Right lobe of liver (tissue), 6 donors: ENCODE results near the gene SLC29A2. TPM values are rescaled to one million over a fixed set of nuclear protein-coding genes. Genes with fewer than 3 reads are reported as not detected.

Experiments
- ATAC-seq, 4 donors: fragments of 200-7000 bp; cut with Tn5 transposase; one replicate each; pipeline ENCODE4 v1.9.1; 2020; ENCODE audit warnings: mild to moderate bottlenecking in 4 of 4, moderate library complexity in 4 of 4
- DNase-seq, 3 donors: peaks; one replicate each; pipeline ENCODE4 v3.0.0-alpha.2; 2020
- H3K27ac ChIP-seq, 3 donors: fragments of 200-600 bp; one replicate each; pipeline ENCODE4 v1.8.0; 2022
- H3K27me3 ChIP-seq, 2 donors: fragments of 200-600 bp; one replicate each; pipeline ENCODE4 v1.8.0; 2022
- H3K36me3 ChIP-seq, 4 donors: fragments of 200-600 bp; sonication (generic) in 1 of 4; one replicate each; pipeline versions ENCODE4 v1.5.1 to v1.8.0; 2017 to 2022; ENCODE audit warnings: control low read depth in 1 of 4
- H3K4me1 ChIP-seq, 4 donors: fragments of 200-600 bp; sonication (generic) in 1 of 4; one replicate each; pipeline versions ENCODE4 v1.5.1 to v1.8.0; 2017 to 2022; ENCODE audit warnings: control low read depth in 1 of 4
- H3K4me3 ChIP-seq, 3 donors: fragments of 200-600 bp; one replicate each; pipeline ENCODE4 v1.8.0; 2022
- H3K9me3 ChIP-seq, 4 donors: fragments of 200-600 bp; sonication (generic) in 1 of 4; one replicate each; pipeline versions ENCODE4 v1.5.1 to v1.8.0; 2017 to 2022; ENCODE audit warnings: control low read depth in 1 of 4
- POLR2A ChIP-seq: fragments of 450-650 bp; IDR thresholded peaks from one replicate; pipeline ENCODE4 v1.6.1; 2017; ENCODE audit warnings: antibody characterized with exemption, mild to moderate bottlenecking
- WGBS: methylation state at CpG from one replicate; pipeline ENCODE4 v1.1.6; 2018; ENCODE audit warnings: low coverage, low lambda C conversion rate; ENCODE audit not compliant: insufficient coverage; ENCODE audit errors: missing lambda C conversion rate; 5-methylcytosine and 5-hydroxymethylcytosine counted together
- intact Hi-C, 2 donors: fragments of 100-400 bp; cut with DNase I; formaldehyde crosslinking; loops; one replicate each; pipeline versions ENCODE4 v1.11.2 to v1.14.1; 2022
- total RNA-seq, 6 experiments: library from RNA; depleted of rRNA in 2 of 6; stranded (reverse); fragments of >200 nt in 2 of 6; fragmentation: NEBNext Ultra II Directional in 3 of 6; extraction: Animal tissue kit (Norgen Biotek cat#: 25700) in 3 of 6; gene quantifications; one replicate each; pipeline versions ENCODE4 v1.1.0 to v1.2.4, GENCODE V29; 2016 to 2023
- TF ChIP-seq, protein P1 (sequence below), 4 donors: fragments of 200-600 bp in 3 of 4; fragments of 450-650 bp in 1 of 4; IDR thresholded peaks; one replicate each; pipeline versions ENCODE4 v1.5.1 to v1.8.0; 2016 to 2022; ENCODE audit warnings: antibody characterized with exemption in 4 of 4, mild to moderate bottlenecking in 2 of 4
- donor health status: DM: no; HTN: yes; CAD: no.
- donor health status: DM: no; HTN: no; CAD: no.
- donor health status: DM: no; HTN: no; CAD: no.
- donor health status: DM: no; HTN: yes; CAD: no.
- donor health status: DM: no; HTN: yes; CAD: no.

SLC29A2 gene
- total RNA-seq, 6 experiments from 2014 or later, result 0.35 to 2.2 (median 1.1) TPM

DNA sequence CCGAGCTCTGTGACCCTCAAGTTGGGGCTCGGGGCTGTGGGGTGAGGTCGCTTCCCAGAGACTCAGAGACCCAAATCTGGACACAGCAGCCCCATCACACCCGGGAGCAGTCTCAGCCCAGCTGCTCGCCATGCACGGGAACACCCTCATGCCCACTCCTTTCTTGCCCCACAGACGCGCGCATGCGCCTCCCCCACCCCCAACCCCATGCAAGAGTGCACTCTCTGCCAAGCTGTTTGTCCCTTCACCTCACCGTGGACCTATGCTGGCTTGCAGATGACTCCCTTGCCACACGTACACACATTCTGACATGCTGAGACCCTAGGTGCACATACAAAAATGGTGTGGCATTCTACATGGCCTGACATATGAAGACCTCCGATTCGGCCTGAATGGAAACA is 54.2 kb downstream of the SLC29A2 start:
- intact Hi-C loops, result no loop called here
- H3K4me3 ChIP-seq, result no peak overlapping the region

DNA sequence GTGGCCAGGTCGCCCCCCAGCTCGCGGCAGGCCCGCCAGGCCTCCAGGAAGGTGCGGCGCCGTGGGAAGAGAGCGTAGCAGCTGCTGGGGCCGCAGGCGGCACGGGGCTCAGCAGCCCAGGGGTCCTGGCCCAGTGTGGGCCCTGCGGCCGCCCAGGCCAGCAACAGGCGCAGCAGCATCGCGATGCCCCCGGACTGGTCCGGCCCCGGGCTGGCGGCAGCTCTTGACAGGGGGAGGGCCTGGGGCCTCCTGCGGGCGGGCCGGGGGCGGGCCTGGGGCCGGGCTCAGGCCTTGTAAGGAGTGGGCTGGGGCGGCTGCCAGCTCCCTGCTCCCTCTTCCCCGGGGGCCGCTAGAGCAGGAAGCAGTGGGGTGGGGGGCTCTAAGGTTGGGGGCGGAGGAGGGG is 54.7 kb downstream of the SLC29A2 start, which contains the start of gene CD248:
Gene CD248 (minus strand): TSS at position 196 of the 403 bp plus-strand sequence. CDS start 17 bp downstream, at position 179.
- peak within 1 kb of the TSS; percentile 2 to 31 (median 14) for H3K4me3 ChIP-seq
- ATAC-seq (no peak), DNase-seq (no peak)
- TF ChIP-seq POLR2A, result no peak
- TF ChIP-seq, protein P1, sequence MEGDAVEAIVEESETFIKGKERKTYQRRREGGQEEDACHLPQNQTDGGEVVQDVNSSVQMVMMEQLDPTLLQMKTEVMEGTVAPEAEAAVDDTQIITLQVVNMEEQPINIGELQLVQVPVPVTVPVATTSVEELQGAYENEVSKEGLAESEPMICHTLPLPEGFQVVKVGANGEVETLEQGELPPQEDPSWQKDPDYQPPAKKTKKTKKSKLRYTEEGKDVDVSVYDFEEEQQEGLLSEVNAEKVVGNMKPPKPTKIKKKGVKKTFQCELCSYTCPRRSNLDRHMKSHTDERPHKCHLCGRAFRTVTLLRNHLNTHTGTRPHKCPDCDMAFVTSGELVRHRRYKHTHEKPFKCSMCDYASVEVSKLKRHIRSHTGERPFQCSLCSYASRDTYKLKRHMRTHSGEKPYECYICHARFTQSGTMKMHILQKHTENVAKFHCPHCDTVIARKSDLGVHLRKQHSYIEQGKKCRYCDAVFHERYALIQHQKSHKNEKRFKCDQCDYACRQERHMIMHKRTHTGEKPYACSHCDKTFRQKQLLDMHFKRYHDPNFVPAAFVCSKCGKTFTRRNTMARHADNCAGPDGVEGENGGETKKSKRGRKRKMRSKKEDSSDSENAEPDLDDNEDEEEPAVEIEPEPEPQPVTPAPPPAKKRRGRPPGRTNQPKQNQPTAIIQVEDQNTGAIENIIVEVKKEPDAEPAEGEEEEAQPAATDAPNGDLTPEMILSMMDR (IDR thresholded peaks at IDR 0.05), result no peak
- intact Hi-C loops, result no loop called here
- H3K36me3 ChIP-seq, result no peaks in the 10 kb centered on the region
- H3K9me3 ChIP-seq, result no peaks in the 10 kb centered on the region
- no CpG with 5 or more reads among the region's 29 CpGs for WGBS
- H3K4me1 ChIP-seq, result peaks cover 0 to 18% (median 8%) of the 10 kb centered on the region in 4 donors
- H3K27ac ChIP-seq, result peak within 1 kb of the TSS in 1 of 3 donors; percentile 33
- no peaks in the 10 kb centered on the region for H3K27me3 ChIP-seq

More for the DNA sequence above, 54.2 kb downstream of the SLC29A2 start:
- no peak for TF ChIP-seq POLR2A
- TF ChIP-seq, protein P1 (IDR thresholded peaks at IDR 0.05), result no peak
- Histone ChIP-seq H3K27ac (peak overlapping the region in 1 of 3 donors; percentile 33), H3K36me3 (no peaks in the 10 kb centered on the region), H3K27me3 (no peaks in the 10 kb centered on the region), H3K9me3 (no peaks in the 10 kb centered on the region), H3K4me1 (peaks cover 0 to 18% (median 8%) of the 10 kb centered on the region in 4 donors)
- no peak for DNase-seq
- WGBS, result 15% methylated on average over 2 of the region's 14 CpGs
- ATAC-seq, result no peak

- no peaks in the 10 kb centered on the region for H3K9me3 ChIP-seq
- no peak for DNase-seq
- peak overlapping the region; percentile 2 to 31 (median 14) for H3K4me3 ChIP-seq
- no peak for TF ChIP-seq POLR2A
- TF ChIP-seq, protein P1 (IDR thresholded peaks at IDR 0.05), result no peak
- H3K4me1 ChIP-seq, result peaks cover 0 to 18% (median 8%) of the 10 kb centered on the region in 4 donors
- WGBS, result 81% methylated on average over 6 of the region's 52 CpGs
- no peak for ATAC-seq
- intact Hi-C loops, result no loop called here
- H3K27me3 ChIP-seq, result no peaks in the 10 kb centered on the region
- H3K27ac ChIP-seq, result no peak overlapping the region
- H3K36me3 ChIP-seq, result no peaks in the 10 kb centered on the region
Measured at GRCh38 chr11:66315921-66316811, 55.4 kb downstream of the SLC29A2 start.

- no peak overlapping the region for H3K27ac ChIP-seq
- no peak for DNase-seq
- WGBS, result 80% methylated on average over 1 of the region's 14 CpGs
- H3K9me3 ChIP-seq, result no peaks in the 10 kb centered on the region
- ATAC-seq, result no peak
- TF ChIP-seq, protein P1 (IDR thresholded peaks at IDR 0.05), result no peak
- no peak for TF ChIP-seq POLR2A
- no peaks in the 10 kb centered on the region for H3K27me3 ChIP-seq
- no peak overlapping the region for H3K4me3 ChIP-seq
- H3K36me3 ChIP-seq, result no peaks in the 10 kb centered on the region
- peaks cover 0 to 18% (median 8%) of the 10 kb centered on the region in 4 donors for H3K4me1 ChIP-seq
- intact Hi-C loops, result no loop called here
Measured at GRCh38 chr11:66315498-66315885, 56.1 kb downstream of the SLC29A2 start.
